DMS 273 treated with DMSO at 0.1 percent for 48 hours (cell line): ENCODE measurements around the gene PXMP4.

Source experiments
- DNase-seq: peaks from one replicate; lab custom pipeline; 2025; lab: John Stamatoyannopoulos, UW

PXMP4 gene

GRCh38 chr20:33681728-33682353 lies 38.3 kb downstream of the PXMP4 start:
- DNase-seq, result no peak

- no peak for DNase-seq
Measured at GRCh38 chr20:33681288-33681687, 38.8 kb downstream of the PXMP4 start.

- no peak for DNase-seq
Measured at GRCh38 chr20:33680686-33681085, 39.4 kb downstream of the PXMP4 start.

- DNase-seq, result no peak
Measured at GRCh38 chr20:33679758-33680485, 40.2 kb downstream of the PXMP4 start.

GRCh38 chr20:33677991-33678702 lies 42.0 kb downstream of the PXMP4 start:
- no peak for DNase-seq

- no peak for DNase-seq
Measured at GRCh38 chr20:33676652-33677645, 43.2 kb downstream of the PXMP4 start.

GRCh38 chr20:33676121-33676520 lies 44.0 kb downstream of the PXMP4 start:
- DNase-seq, result no peak

GRCh38 chr20:33675136-33675959 lies 44.8 kb downstream of the PXMP4 start:
- DNase-seq, result no peak

- peak; percentile 57 for DNase-seq
Measured at GRCh38 chr20:33674294-33675135, 45.6 kb downstream of the PXMP4 start, which contains the start of gene NECAB3. Gene NECAB3, minus strand, starts transcription at chr20:33674428. Its CDS starts 76 bp downstream, at chr20:33674352.

- DNase-seq, result no peak
Measured at GRCh38 chr20:33673410-33674293, 46.5 kb downstream of the PXMP4 start.

- DNase-seq, result no peak
Measured at GRCh38 chr20:33673114-33673409, 47.0 kb downstream of the PXMP4 start.

- DNase-seq, result no peak
Measured at GRCh38 chr20:33672426-33673113, 47.5 kb downstream of the PXMP4 start.

GRCh38 chr20:33671573-33672288 lies 48.4 kb downstream of the PXMP4 start:
- no peak for DNase-seq

GRCh38 chr20:33670715-33671499 lies 49.2 kb downstream of the PXMP4 start:
- no peak for DNase-seq

- no peak for DNase-seq
Measured at GRCh38 chr20:33669873-33670640, 50.1 kb downstream of the PXMP4 start.

GRCh38 chr20:33669224-33669623 lies 50.9 kb downstream of the PXMP4 start:
- DNase-seq, result no peak
